ENCODE data around the gene ARSA. TPM values are rescaled to one million over a fixed set of nuclear protein-coding genes. Genes with fewer than 3 reads are reported as not detected.

The ARSA gene
- total and polyA plus RNA-seq, 2 of the 13 experiments (the other 11 are each of a cell fraction or from before 2014, with no cell fraction given), result 9.0 to 11.5 TPM

DNA sequence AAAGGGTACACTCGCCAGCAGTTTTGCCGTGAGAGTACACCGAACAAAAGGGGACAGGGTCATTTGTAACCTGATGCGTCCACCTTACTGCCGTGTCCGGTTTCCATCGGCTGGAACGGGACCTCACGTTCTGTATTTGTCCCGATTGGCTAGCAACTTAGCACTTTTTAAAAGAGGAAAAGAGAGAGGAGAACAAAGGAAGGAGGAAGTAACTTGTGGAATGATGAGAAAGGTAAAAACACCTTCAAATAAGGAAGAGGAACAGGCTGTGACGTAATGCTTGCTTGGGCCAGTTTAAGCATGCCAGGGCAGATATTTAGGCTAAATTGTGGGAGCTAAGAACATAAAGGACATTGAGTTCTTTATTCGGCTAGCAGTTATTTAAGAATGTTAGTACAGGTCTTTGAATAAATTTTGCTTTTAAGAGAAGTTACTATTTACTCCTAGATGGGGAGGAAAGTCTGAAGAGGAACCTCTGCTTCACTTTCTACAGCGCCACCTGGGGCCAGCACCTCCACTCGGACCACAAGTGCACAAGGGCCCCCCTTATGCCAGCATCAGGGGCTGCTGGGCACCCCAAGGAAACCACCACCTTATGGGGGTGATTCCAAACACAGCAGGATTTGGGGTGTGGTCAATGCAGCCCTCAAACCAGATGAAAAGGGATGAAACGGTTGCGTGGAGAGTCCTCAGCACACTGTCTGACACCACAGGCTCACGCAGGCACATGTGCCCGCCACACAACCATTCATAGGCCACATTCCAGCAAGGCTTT, 5.8 kb downstream of the ARSA start:
- Histone ChIP-seq H3K27ac (ENCODE audit: extremely low read length, insufficient read depth, low read length) (peak overlapping the region; percentile 50), H3K4me3 (replicated peaks in 1 of 3; ENCODE audit: insufficient read depth in 1 of 3, low read depth in 2 of 3, low read length in 3 of 3) (peak overlapping the region; percentile 46 to 61 (median 47); a peak in 5 of 6 replicates), H3K36me3 (replicated peaks in 1 of 2; ENCODE audit: control insufficient read depth in 1 of 2, insufficient read depth in 2 of 2, low read length in 2 of 2) (no peaks in the 10 kb centered on the region), H3K4me1 (ENCODE audit: insufficient read depth, low read length) (peaks cover 68% of the 10 kb centered on the region), H3K9ac (ENCODE audit: insufficient read depth, low read depth, low read length) (peak overlapping the region; percentile 39), H3K9me3 (ENCODE audit: low read length) (no peaks in the 10 kb centered on the region), H3K4me2 (ENCODE audit: low read depth, low read length) (peak overlapping the region; percentile 97), H3K27me3 (ENCODE audit: control insufficient read depth in 1 of 2, insufficient read depth in 2 of 2, low read length in 2 of 2) (no peaks in the 10 kb centered on the region), H2AFZ (ENCODE audit: low read length) (peak overlapping the region; percentile 7), H4K20me1 (ENCODE audit: insufficient read depth, low read length) (no peaks in the 10 kb centered on the region), H3K79me2 (ENCODE audit: insufficient read depth, low read length) (no peaks in the 10 kb centered on the region)
- ChIA-PET CTCF (ENCODE audit: low intra/inter-chr PET ratio, low total read pairs) (interaction anchor here (0.6 to 2.2 kb wide), 6 partner anchors 18 to 78 kb away, joined by 3 to 12 read pairs (median 4); partner anchors contain the start of gene CHKB), POLR2A (interaction anchor here (0.9 to 2.4 kb wide), 10 partner anchors 9 to 114 kb away, joined by 3 to 14 read pairs (median 6); partner anchors contain the start of genes LMF2, NCAPH2, SCO2 and SYCE3)
- no peak for DNase-seq (ENCODE audit: low spot score)
- no peak for FAIRE-seq
- in situ Hi-C loops (cut with HindIII; ENCODE audit: extremely low pct_ligation_motif_present, low pct_unique_long_range_greater_than_20kb) (no loop called here), intact Hi-C loops (cut with micrococcal nuclease; ENCODE audit: unreplicated experiment) (loop anchor here (1.0 to 2.0 kb wide), 2 partner anchors 40 to 77 kb away; partner anchors contain the start of gene CHKB)
- WGBS (ENCODE audit: low lambda C conversion rate), result 2% methylated on average over 18 of the region's 18 CpGs
- peak; percentile 26 for ATAC-seq
- BruUV-seq (replicated peaks), result no TSS peak
- TF ChIP-seq ZFP82 (CRISPR knock-in tag; IDR thresholded peaks at IDR 0.05; ENCODE audit: borderline replicate concordance) (no peak), ZNF383 (CRISPR knock-in tag; IDR thresholded peaks at IDR 0.05; ENCODE audit: borderline replicate concordance) (no peak), ZNF121 (CRISPR knock-in tag; IDR thresholded peaks at IDR 0.05) (peak; percentile 64), ZNF329 (CRISPR knock-in tag; IDR thresholded peaks at IDR 0.05; ENCODE audit: low read depth) (no peak), ZNF451 (CRISPR knock-in tag; IDR thresholded peaks at IDR 0.05) (no peak), ELF4 (CRISPR knock-in tag; IDR thresholded peaks at IDR 0.05; ENCODE audit: borderline replicate concordance) (no peak), ZNF577 (CRISPR knock-in tag; IDR thresholded peaks at IDR 0.05; ENCODE audit: borderline replicate concordance, low read depth) (no peak), YEATS4 (CRISPR knock-in tag; IDR thresholded peaks at IDR 0.05; ENCODE audit: borderline replicate concordance) (no peak), ZNF430 (CRISPR knock-in tag; IDR thresholded peaks at IDR 0.05) (no peak), KLF12 (CRISPR knock-in tag; IDR thresholded peaks at IDR 0.05; ENCODE audit: borderline replicate concordance) (0 out of 2 replicates have a peak, but pooled peaks have one; percentile 12), KLF11 (CRISPR knock-in tag; IDR thresholded peaks at IDR 0.05) (no peak), SMAD3 (CRISPR knock-in tag; IDR thresholded peaks at IDR 0.05) (0 out of 2 replicates have a peak, but pooled peaks have one; percentile 11), NFE2L1 (CRISPR knock-in tag; IDR thresholded peaks at IDR 0.05; ENCODE audit: borderline replicate concordance) (no peak)
- TF ChIP-seq, protein P1, sequence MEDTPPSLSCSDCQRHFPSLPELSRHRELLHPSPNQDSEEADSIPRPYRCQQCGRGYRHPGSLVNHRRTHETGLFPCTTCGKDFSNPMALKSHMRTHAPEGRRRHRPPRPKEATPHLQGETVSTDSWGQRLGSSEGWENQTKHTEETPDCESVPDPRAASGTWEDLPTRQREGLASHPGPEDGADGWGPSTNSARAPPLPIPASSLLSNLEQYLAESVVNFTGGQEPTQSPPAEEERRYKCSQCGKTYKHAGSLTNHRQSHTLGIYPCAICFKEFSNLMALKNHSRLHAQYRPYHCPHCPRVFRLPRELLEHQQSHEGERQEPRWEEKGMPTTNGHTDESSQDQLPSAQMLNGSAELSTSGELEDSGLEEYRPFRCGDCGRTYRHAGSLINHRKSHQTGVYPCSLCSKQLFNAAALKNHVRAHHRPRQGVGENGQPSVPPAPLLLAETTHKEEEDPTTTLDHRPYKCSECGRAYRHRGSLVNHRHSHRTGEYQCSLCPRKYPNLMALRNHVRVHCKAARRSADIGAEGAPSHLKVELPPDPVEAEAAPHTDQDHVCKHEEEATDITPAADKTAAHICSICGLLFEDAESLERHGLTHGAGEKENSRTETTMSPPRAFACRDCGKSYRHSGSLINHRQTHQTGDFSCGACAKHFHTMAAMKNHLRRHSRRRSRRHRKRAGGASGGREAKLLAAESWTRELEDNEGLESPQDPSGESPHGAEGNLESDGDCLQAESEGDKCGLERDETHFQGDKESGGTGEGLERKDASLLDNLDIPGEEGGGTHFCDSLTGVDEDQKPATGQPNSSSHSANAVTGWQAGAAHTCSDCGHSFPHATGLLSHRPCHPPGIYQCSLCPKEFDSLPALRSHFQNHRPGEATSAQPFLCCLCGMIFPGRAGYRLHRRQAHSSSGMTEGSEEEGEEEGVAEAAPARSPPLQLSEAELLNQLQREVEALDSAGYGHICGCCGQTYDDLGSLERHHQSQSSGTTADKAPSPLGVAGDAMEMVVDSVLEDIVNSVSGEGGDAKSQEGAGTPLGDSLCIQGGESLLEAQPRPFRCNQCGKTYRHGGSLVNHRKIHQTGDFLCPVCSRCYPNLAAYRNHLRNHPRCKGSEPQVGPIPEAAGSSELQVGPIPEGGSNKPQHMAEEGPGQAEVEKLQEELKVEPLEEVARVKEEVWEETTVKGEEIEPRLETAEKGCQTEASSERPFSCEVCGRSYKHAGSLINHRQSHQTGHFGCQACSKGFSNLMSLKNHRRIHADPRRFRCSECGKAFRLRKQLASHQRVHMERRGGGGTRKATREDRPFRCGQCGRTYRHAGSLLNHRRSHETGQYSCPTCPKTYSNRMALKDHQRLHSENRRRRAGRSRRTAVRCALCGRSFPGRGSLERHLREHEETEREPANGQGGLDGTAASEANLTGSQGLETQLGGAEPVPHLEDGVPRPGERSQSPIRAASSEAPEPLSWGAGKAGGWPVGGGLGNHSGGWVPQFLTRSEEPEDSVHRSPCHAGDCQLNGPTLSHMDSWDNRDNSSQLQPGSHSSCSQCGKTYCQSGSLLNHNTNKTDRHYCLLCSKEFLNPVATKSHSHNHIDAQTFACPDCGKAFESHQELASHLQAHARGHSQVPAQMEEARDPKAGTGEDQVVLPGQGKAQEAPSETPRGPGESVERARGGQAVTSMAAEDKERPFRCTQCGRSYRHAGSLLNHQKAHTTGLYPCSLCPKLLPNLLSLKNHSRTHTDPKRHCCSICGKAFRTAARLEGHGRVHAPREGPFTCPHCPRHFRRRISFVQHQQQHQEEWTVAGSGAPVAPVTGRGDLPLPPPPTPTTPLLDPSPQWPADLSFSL (CRISPR knock-in tag; IDR thresholded peaks at IDR 0.05), result no peak
- TF ChIP-seq, protein P2, sequence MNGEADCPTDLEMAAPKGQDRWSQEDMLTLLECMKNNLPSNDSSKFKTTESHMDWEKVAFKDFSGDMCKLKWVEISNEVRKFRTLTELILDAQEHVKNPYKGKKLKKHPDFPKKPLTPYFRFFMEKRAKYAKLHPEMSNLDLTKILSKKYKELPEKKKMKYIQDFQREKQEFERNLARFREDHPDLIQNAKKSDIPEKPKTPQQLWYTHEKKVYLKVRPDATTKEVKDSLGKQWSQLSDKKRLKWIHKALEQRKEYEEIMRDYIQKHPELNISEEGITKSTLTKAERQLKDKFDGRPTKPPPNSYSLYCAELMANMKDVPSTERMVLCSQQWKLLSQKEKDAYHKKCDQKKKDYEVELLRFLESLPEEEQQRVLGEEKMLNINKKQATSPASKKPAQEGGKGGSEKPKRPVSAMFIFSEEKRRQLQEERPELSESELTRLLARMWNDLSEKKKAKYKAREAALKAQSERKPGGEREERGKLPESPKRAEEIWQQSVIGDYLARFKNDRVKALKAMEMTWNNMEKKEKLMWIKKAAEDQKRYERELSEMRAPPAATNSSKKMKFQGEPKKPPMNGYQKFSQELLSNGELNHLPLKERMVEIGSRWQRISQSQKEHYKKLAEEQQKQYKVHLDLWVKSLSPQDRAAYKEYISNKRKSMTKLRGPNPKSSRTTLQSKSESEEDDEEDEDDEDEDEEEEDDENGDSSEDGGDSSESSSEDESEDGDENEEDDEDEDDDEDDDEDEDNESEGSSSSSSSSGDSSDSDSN (CRISPR knock-in tag; IDR thresholded peaks at IDR 0.05), result 0 out of 2 replicates have a peak, but pooled peaks have one; percentile 21

Measured in HepG2 (cell line).